Spleen (tissue), 11 donors: ENCODE measurements around the gene RPS10. TPM values are rescaled to one million over a fixed set of nuclear protein-coding genes. Genes with fewer than 3 reads are reported as not detected.

Experiments used
- DNase-seq: peaks from one replicate; pipeline ENCODE4 v3.0.0-alpha.2; 2020
- H3K27ac ChIP-seq, 8 donors: fragments of 200-600 bp; sonication (generic) in 7 of 8; 1 replicate in 4 of 8; 2 replicates in 4 of 8; pipeline versions ENCODE4 v1.5.0 to v1.8.0; 2016 to 2021; ENCODE audit warnings: inconsistent platforms in 4 of 8, mild to moderate bottlenecking in 4 of 8, moderate library complexity in 1 of 8
- H3K27me3 ChIP-seq, 7 donors: fragments of 200-600 bp; sonication (generic) in 6 of 7; replicated peaks in 1 of 7; 1 replicate in 4 of 7; 2 replicates in 3 of 7; pipeline versions ENCODE4 v1.5.0 to v1.8.0; 2016 to 2021; ENCODE audit warnings: inconsistent platforms in 3 of 7, mild to moderate bottlenecking in 1 of 7
- H3K36me3 ChIP-seq, 6 donors: fragments of 200-600 bp; sonication (generic) in 5 of 6; 1 replicate in 4 of 6; 2 replicates in 2 of 6; pipeline versions ENCODE4 v1.5.0 to v1.8.0; 2016 to 2021; ENCODE audit warnings: inconsistent platforms in 2 of 6
- H3K4me1 ChIP-seq, 6 donors: fragments of 200-600 bp; sonication (generic) in 5 of 6; 1 replicate in 3 of 6; 2 replicates in 3 of 6; pipeline versions ENCODE4 v1.5.0 to v1.8.0; 2016 to 2021; ENCODE audit warnings: inconsistent platforms in 3 of 6
- H3K4me3 ChIP-seq, 8 donors: fragments of 200-600 bp; sonication (generic) in 7 of 8; 1 replicate in 4 of 8; 2 replicates in 4 of 8; pipeline versions ENCODE4 v1.5.0 to v1.8.0; 2016 to 2021; ENCODE audit warnings: inconsistent platforms in 4 of 8, mild to moderate bottlenecking in 4 of 8, moderate library complexity in 2 of 8
- H3K9me3 ChIP-seq, 8 donors: fragments of 200-600 bp; sonication (generic) in 7 of 8; 1 replicate in 4 of 8; 2 replicates in 4 of 8; pipeline versions ENCODE4 v1.5.0 to v1.8.0; 2016 to 2021; ENCODE audit warnings: inconsistent platforms in 4 of 8
- POLR2A ChIP-seq, 3 donors: fragments of 450-650 bp; IDR thresholded peaks; one replicate each; pipeline ENCODE4 v1.5.1; 2017; ENCODE audit warnings: antibody characterized with exemption in 3 of 3, mild to moderate bottlenecking in 1 of 3
- POLR2AphosphoS5 ChIP-seq, 3 donors: sonication (generic); formaldehyde crosslinking; IDR thresholded peaks; one replicate each; pipeline ENCODE4 v1.5.1; 2017; ENCODE audit warnings: antibody characterized with exemption in 3 of 3
- WGBS, 5 donors: extraction: QIAGEN DNeasy Blood & Tissue Kit in 3 of 5; methylation state at CpG; one replicate each; pipeline versions ENCODE4 v1.1.5 to v1.1.7; 2013 to 2018; 5-methylcytosine and 5-hydroxymethylcytosine counted together
- intact Hi-C: fragments of 100-400 bp; cut with DNase I; formaldehyde crosslinking; loops from one replicate; pipeline ENCODE4 v1.15.0; 2023; ENCODE audit warnings: low total_unique reads
- polyA plus RNA-seq, 3 donors: library from polyadenylated mRNA; stranded (reverse); fragments of 200-250 nt; gene quantifications; one replicate each; pipeline ENCODE4 v1.2.1, GENCODE V29; 2013
- total RNA-seq, 7 donors: library from RNA; depleted of rRNA in 3 of 7; stranded (reverse); fragments of >200 nt in 3 of 7; fragmentation: NEBNext Ultra II Directional in 4 of 7; extraction: Animal tissue kit (Norgen Biotek cat#: 25700) in 4 of 7; gene quantifications; one replicate each; pipeline versions ENCODE4 v1.1.0 to v1.2.1, GENCODE V29; 2016 to 2021
- TF ChIP-seq, protein P1 (sequence below), 11 experiments: fragments of 200-600 bp in 7 of 11; fragments of 450-650 bp in 4 of 11; sonication (generic) in 4 of 11; IDR thresholded peaks in 8 of 11; conservative IDR thresholded peaks in 3 of 11; 1 replicate in 7 of 11; 2 replicates in 4 of 11; pipeline versions ENCODE4 v1.4.0 to v1.8.0; 2016 to 2021; ENCODE audit warnings: antibody characterized with exemption in 11 of 11, inconsistent platforms in 4 of 11, mild to moderate bottlenecking in 1 of 11
- donor health status: healthy with polysubstance abuse.
- donor health status: DM: no; HTN: no; CAD: no; lungs with moderate emphysema.
- donor health status: DM: no; HTN: no; CAD: no.
- donor health status: Bipolar disorder and iron deficiency.
- donor health status: healthy.
- donor health status: DM: no; HTN: no; CAD: no.
- donor health status: DM: yes; HTN: yes; CAD: no.

RPS10 gene
- total and polyA plus RNA-seq, 10 donors: 1,033 to 4,934 (median 1,663) TPM

DNA sequence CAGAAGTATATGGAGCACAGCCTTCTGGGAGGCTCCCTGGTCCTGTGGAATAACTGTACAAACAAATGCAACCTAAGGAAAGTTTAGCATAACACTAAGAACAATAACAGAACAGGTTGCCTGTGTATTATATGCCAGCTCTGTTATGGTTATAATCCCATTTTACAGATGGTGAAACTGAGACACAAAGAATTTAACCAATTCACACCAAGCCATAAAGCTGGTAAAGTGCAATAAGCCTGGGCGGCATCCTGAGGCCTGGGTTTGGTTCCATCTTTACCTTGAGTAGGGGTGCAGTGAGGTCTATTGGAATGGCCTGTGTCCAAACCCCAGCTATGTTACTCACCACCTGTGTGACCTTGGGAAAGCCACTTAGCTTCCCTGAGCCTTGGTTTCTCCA is 25.3 kb upstream of the RPS10 start:
- Histone ChIP-seq H3K27ac (no peak overlapping the region), H3K27me3 (no peaks in the 10 kb centered on the region), H3K4me3 (no peak overlapping the region), H3K36me3 (no peaks in the 10 kb centered on the region), H3K9me3 (peaks cover 0 to 10% (median 6%) of the 10 kb centered on the region in 8 donors), H3K4me1 (no peaks in the 10 kb centered on the region)
- intact Hi-C loops: no loop called here
- DNase-seq: no peak
- 92 to 100% (median 97%) methylated on average over 1 of the region's 1 CpG for WGBS, 5 donors
- no peak for TF ChIP-seq POLR2A (IDR thresholded peaks at IDR 0.05)
- TF ChIP-seq, protein P1, sequence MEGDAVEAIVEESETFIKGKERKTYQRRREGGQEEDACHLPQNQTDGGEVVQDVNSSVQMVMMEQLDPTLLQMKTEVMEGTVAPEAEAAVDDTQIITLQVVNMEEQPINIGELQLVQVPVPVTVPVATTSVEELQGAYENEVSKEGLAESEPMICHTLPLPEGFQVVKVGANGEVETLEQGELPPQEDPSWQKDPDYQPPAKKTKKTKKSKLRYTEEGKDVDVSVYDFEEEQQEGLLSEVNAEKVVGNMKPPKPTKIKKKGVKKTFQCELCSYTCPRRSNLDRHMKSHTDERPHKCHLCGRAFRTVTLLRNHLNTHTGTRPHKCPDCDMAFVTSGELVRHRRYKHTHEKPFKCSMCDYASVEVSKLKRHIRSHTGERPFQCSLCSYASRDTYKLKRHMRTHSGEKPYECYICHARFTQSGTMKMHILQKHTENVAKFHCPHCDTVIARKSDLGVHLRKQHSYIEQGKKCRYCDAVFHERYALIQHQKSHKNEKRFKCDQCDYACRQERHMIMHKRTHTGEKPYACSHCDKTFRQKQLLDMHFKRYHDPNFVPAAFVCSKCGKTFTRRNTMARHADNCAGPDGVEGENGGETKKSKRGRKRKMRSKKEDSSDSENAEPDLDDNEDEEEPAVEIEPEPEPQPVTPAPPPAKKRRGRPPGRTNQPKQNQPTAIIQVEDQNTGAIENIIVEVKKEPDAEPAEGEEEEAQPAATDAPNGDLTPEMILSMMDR (IDR thresholded peaks at IDR 0.05 in 8 of 11, conservative IDR thresholded peaks at IDR 0.05 in 3 of 11): no peak
- TF ChIP-seq POLR2AphosphoS5 (IDR thresholded peaks at IDR 0.05): no peak

DNA sequence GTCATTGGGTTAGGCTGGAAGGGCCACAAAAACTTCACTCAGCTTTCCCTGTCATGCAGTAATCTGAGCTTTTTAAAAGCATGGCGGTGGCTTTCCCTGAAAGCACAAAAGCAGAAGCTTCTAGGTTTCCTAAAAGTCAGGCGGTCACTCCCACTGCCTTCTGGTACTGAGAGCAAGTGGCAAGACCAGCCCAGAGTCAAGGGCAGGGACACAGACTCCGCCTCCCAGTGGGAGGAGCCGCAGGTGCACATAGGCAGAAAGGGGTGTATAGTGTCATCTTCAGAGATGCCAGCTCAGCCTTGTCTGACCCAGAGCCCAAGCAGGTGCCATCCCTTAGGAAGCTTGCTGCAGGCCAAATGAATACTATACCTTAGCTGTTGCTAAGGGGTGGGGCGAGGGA is 22.0 kb upstream of the RPS10 start:
- Histone ChIP-seq H3K27me3 (no peaks in the 10 kb centered on the region), H3K9me3 (peaks cover 0 to 10% (median 6%) of the 10 kb centered on the region in 8 donors), H3K36me3 (no peaks in the 10 kb centered on the region), H3K4me3 (no peak overlapping the region), H3K27ac (no peak overlapping the region), H3K4me1 (no peaks in the 10 kb centered on the region)
- DNase-seq: no peak
- no peak for TF ChIP-seq POLR2A (IDR thresholded peaks at IDR 0.05)
- TF ChIP-seq POLR2AphosphoS5 (IDR thresholded peaks at IDR 0.05): no peak
- TF ChIP-seq, protein P1 (IDR thresholded peaks at IDR 0.05 in 8 of 11, conservative IDR thresholded peaks at IDR 0.05 in 3 of 11): no peak
- intact Hi-C loops: no loop called here
- 62 to 76% (median 70%) methylated on average over 5 of the region's 5 CpGs for WGBS, 5 donors

DNA sequence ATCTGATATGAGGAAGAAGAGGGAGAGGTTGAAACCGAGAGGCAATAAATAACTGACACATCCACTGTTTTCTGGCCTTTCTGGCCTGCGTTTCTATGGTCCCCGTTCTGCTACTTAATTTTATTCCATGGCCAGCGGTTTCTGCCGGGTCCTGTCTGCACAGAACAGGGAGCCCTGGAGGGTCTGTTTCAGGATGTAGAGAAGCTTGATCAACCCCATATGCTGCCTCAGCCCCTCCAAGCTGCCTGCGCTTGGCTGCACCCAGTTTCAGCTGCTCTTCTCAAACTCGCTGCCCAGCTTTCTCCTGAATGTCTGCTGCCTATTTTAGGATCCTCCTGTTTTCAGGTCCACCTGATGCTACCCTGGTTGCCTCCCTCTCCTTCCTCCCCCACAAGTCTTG is 21.5 kb upstream of the RPS10 start:
- Histone ChIP-seq H3K4me3 (no peak overlapping the region), H3K27ac (no peak overlapping the region), H3K36me3 (no peaks in the 10 kb centered on the region), H3K27me3 (no peaks in the 10 kb centered on the region), H3K9me3 (peaks cover 0 to 10% (median 6%) of the 10 kb centered on the region in 8 donors), H3K4me1 (no peaks in the 10 kb centered on the region)
- DNase-seq: no peak
- WGBS, 5 donors: 67 to 78% (median 73%) methylated on average over 7 of the region's 7 CpGs
- TF ChIP-seq, protein P1 (IDR thresholded peaks at IDR 0.05 in 8 of 11, conservative IDR thresholded peaks at IDR 0.05 in 3 of 11): no peak
- no peak for TF ChIP-seq POLR2AphosphoS5 (IDR thresholded peaks at IDR 0.05)
- intact Hi-C loops: no loop called here

DNA sequence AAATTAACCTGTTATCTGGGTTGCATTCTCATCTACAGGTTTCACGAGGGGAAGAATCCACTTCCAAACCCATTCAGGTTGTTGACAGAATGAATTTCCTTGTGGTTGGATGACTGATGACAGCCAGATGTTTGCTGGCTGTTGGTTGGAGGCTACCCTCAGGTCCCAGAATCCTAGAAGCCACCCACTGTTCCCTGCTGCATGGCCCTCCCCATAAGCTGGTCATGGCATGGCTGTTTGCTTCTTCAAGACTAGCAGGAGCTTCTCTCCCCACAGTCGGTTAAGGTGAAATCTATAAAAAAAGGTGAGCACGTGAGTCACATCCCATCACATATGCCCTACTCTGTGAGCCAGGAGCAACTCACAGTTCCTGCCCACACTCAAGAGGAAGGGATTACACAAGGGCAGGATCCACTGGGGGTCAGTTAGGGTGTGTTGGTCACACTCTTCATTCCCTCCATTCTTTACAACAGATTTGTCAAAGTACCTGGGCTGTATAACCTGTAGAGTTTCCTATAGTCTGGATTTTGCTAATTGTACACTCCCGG is 19.5 kb upstream of the RPS10 start:
- H3K4me1 ChIP-seq: no peaks in the 10 kb centered on the region
- no peak overlapping the region for H3K4me3 ChIP-seq
- TF ChIP-seq POLR2A (IDR thresholded peaks at IDR 0.05) (no peak), POLR2AphosphoS5 (IDR thresholded peaks at IDR 0.05) (no peak)
- TF ChIP-seq, protein P1 (IDR thresholded peaks at IDR 0.05 in 8 of 11, conservative IDR thresholded peaks at IDR 0.05 in 3 of 11): no peak
- intact Hi-C loops: no loop called here
- H3K9me3 ChIP-seq: no peaks in the 10 kb centered on the region
- 60 to 86% (median 79%) methylated on average over 4 of the region's 4 CpGs for WGBS, 5 donors
- H3K27me3 ChIP-seq: no peaks in the 10 kb centered on the region
- no peak for DNase-seq
- no peaks in the 10 kb centered on the region for H3K36me3 ChIP-seq
- no peak overlapping the region for H3K27ac ChIP-seq
